ENCODE results near the gene WFIKKN1. TPM values are rescaled to one million over a fixed set of nuclear protein-coding genes. Genes with fewer than 3 reads are reported as not detected.
A peak's percentile ranks its signal among the peaks of the same experiment; 100 is the strongest.

The WFIKKN1 gene
- polyA plus RNA-seq, 3 donors, result 0.76 TPM; not detected in 2

DNA sequence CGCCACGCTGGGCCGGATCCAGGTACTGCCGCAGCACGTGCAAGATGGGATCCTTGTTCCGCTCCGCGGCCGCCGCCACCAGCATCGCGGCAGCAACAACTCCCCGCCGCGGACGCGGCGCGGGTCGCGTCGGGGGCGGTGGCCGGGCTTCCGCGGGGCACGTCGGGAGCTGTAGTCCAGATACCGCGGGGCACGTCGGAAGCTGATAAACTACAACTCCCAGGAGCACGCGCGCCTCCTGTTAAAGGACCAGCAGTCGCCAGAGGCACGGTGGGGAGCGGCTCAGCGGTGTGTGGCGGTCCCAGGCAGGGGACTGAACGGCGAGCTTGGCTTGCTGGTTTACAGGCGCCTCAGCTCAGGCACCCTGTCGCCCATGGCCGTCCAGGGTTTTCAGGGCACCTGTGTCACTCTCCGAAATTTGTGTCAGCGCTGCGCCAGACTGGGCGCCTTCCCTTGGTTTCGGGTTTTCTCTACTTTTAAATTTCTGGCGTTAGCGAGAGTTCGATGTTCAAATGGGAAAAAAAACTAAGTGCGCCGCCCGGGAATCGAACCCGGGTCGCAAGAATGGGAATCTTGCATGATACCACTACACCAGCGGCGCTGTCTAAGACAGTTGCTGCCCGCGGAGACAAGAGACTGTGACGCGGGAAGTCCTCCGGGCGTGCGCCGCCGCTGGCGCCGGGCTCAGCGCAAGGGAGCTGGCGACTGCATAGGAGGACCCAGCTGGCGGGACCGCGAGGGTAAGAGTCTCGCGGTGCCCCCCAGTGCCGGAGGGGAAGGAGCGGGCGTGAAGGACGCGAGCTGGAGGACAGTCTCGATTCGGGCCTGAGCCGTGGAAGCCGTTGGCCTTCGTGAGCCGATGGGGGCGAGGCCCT, 5.7 kb downstream of the WFIKKN1 start, which contains the start of gene METTL26:
TSS of gene METTL26 (minus strand) at position 100 of the 875 bp plus-strand sequence. CDS start at position 85, 15 bp downstream.
- H3K4me3 ChIP-seq (replicated peaks in 1 of 3; ENCODE audit: low read depth in 2 of 3, low read length in 3 of 3), result peak within 1 kb of the TSS; percentile 70 to 96 (median 89)
- no peaks in the 10 kb centered on the region for H3K27me3 ChIP-seq (ENCODE audit: control insufficient read depth in 2 of 2, insufficient read depth in 2 of 2, low read length in 2 of 2)
- peaks cover 19% of the 10 kb centered on the region for H3K79me2 ChIP-seq (ENCODE audit: insufficient read depth, low read length)
- H3K4me1 ChIP-seq (ENCODE audit: control insufficient read depth in 1 of 2, insufficient read depth in 2 of 2, low read length in 2 of 2), result peaks cover 30 to 38% of the 10 kb centered on the region in 2 donors
- H3K36me3 Mint-ChIP-seq, result peaks cover 2 to 4% of the 10 kb centered on the region in 2 donors
- peaks cover 17% of the 10 kb centered on the region for H4K20me1 ChIP-seq (ENCODE audit: insufficient read depth, low read length)
- no peaks in the 10 kb centered on the region for H3K9me3 ChIP-seq (replicated peaks in 1 of 2; ENCODE audit: control insufficient read depth in 1 of 2, insufficient read depth in 1 of 2, low read length in 2 of 2)
- no peaks in the 10 kb centered on the region for H3K9me3 Mint-ChIP-seq
- H3K4me1 Mint-ChIP-seq, result peaks cover 14% of the 10 kb centered on the region
- H3K4me3 Mint-ChIP-seq, result peak within 1 kb of the TSS; percentile 95 to 97
- H3K4me2 ChIP-seq (replicated peaks; ENCODE audit: extremely low read depth, low read length, poor library complexity, severe bottlenecking), result peak within 1 kb of the TSS; percentile 100
- DNase-seq, result peak; percentile 93
- TF ChIP-seq, protein P1, sequence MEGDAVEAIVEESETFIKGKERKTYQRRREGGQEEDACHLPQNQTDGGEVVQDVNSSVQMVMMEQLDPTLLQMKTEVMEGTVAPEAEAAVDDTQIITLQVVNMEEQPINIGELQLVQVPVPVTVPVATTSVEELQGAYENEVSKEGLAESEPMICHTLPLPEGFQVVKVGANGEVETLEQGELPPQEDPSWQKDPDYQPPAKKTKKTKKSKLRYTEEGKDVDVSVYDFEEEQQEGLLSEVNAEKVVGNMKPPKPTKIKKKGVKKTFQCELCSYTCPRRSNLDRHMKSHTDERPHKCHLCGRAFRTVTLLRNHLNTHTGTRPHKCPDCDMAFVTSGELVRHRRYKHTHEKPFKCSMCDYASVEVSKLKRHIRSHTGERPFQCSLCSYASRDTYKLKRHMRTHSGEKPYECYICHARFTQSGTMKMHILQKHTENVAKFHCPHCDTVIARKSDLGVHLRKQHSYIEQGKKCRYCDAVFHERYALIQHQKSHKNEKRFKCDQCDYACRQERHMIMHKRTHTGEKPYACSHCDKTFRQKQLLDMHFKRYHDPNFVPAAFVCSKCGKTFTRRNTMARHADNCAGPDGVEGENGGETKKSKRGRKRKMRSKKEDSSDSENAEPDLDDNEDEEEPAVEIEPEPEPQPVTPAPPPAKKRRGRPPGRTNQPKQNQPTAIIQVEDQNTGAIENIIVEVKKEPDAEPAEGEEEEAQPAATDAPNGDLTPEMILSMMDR (IDR thresholded peaks at IDR 0.05), result peak; percentile 18
- H3K27me3 Mint-ChIP-seq (ENCODE audit: low read depth in 3 of 3), result peaks cover 3 to 6% (median 3%) of the 10 kb centered on the region in 3 donors
- peak within 1 kb of the TSS; percentile 82 for H3K9ac ChIP-seq (ENCODE audit: insufficient read depth, low read length, poor library complexity, severe bottlenecking)
- H2AFZ ChIP-seq (ENCODE audit: insufficient read depth, low read depth, low read length, poor library complexity, severe bottlenecking), result peak within 1 kb of the TSS; percentile 85
- H3K36me3 ChIP-seq (replicated peaks in 1 of 2; ENCODE audit: control insufficient read depth in 1 of 2, insufficient read depth in 2 of 2, low read length in 2 of 2), result peaks cover 0 to 8% of the 10 kb centered on the region in 2 donors
- under 1% methylated on average over 90 of the region's 91 CpGs for WGBS (ENCODE audit: insufficient coverage)
- intact Hi-C loops (cut with micrococcal nuclease), result loop anchor here (2.0 to 5.0 kb wide), 4 partner anchors 24 to 109 kb away; partner anchors contain the start of genes CAPN15 (in 2 of the 2), JMJD8 (in 1 of the 2) and STUB1 (in 1 of the 2)
- peak within 1 kb of the TSS; percentile 94 to 99 (median 98) for H3K27ac Mint-ChIP-seq
- H3K27ac ChIP-seq (ENCODE audit: low read depth in 1 of 2, low read length in 2 of 2), result peak within 1 kb of the TSS; percentile 87 to 95
